ENCODE measurements around the gene GAS2.
A peak's percentile ranks its signal among the peaks of the same experiment; 100 is the strongest.

Gene GAS2

DNA sequence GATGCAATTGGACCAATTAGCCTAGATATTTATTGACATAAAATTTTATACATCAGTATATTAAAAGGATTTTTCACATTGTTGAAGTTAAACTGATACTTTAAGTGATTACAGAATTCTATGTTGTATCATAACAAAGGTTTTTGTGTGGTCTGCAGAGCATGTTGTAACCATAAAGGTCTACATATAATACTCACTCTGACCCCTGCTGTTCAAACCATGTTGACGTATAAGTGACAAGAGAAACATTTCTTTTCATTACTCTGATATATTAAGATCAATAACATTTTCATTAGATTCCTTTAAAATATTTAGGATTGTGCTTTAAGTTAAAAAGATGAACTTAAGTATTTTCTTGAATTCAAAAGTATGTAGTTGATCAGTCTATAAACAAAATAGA is 63.9 kb downstream of the GAS2 start:
- no peak for DNase-seq

DNA sequence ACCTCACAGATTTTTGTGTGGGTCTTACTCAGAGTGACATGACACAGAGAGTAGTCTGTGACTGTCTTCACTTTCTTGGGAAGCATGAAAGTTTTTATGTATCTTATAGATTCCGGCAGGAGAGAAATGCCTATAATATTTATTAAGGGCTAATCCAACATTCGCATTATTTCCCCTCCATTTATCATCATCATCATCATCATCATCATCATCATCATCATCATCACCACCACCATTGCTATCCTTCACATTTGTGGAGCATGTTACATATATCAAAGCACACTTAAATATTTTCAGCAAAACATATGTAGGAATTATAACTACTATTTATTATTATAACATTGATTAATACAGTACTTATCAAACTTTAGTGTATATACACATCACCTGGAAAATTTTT is 66.2 kb downstream of the GAS2 start:
- DNase-seq: no peak

DNA sequence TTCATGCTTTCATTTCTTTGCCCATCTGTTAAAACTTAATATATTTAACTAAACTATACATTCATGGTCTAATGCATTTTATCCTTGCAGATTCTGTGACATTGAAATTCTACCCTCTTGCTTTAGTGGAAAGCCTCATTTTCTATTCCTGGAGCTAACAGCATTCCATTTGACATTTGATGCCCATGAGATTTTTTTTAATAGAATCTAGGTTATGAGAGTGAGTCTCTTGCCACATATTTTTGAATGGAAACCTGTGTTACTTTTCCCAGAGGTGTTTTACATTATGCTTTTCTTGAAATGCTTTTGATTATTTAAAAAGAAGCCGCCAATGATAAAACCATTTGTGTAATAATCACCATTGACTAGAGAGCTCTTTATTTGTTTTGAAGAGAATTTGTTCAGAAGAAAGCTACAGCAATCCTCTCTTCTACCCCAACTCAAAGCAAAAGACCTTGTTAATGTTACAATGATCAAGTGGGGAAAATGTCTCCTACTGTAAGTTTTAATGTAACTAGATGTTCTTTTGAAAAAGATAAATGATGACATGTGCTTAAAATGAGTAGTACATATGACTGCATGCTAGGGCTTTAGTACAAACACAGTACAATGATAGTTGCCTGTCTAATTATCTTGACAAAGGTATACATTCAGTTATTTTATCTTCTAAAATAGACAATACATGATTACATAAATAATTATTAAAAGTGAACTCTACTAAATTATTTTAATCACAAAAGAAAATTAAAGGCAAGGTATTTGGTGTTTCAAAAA is 67.3 kb downstream of the GAS2 start:
- DNase-seq: no peak

DNA sequence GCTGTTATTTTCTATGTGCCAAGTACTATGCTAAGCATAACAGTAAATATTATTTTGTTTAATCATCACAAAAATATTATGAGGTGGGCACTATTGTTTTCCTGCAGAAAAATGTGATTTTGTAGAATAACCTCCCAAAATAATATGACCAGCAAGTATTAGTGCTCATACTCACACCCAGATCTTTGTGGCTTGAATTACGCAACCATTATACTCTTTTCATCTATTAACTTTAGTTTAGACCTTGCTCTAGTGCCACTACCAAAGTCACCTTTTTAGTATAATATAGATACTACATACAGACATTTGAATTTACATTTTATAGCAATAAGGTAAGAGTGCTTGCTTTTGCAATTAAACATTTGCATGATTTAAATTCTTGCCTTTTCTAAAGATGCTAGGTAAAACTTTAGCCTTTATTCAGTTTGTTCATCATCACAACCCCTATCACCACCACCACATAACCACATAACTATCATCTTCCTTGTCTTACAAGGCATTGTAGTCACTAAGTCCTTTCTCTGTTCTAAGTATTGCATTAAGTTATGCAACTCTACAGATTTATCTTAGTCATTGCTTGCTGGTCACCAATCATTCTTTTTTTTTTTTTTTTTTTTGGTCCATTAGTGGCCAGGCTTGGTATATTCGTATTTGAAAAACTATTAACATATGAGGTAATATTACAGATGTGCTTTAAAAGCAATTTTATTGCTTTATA is 68.4 kb downstream of the GAS2 start:
- no peak for DNase-seq

DNA sequence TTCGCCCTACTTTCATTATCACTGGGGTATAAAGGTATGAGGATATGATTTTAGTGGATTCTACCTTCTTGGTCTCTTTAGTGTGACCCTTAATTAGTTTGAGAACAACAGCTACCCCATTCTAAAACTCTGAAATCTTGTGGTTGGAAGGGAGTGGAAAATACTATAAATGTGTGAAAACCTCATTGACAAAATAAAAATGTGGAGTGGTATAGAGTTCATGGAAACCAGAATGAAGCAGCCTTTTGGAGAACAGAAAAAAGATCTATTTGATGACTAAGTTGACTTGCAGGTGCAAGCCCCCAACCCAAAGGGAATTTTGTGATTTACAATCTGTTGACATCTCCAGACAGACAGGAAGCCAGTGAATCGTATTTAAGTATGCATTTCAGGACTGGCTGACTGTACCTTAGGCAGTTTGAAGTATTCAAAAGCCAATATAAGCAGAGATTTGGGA is 75.8 kb downstream of the GAS2 start:
- DNase-seq: no peak

DNA sequence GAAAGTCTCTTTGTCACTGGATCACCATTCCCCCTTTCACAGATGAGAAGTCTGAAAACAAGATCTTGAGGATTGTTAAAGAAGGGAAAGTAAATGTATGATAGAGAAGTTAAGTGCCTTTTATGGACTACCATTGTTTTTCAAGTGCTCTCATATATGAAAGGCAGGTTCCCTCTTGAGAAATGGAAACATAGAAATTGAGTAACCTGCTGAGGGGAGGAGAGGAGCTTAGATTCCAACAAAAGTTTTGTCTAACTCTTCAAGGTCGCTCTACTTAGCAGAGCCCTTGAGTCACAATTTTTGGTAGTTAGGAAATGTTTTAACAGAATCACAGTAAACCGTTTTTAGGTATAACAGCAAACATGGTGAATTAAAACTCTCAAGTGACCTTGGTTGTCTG is 83.1 kb downstream of the GAS2 start:
- DNase-seq: no peak

DNA sequence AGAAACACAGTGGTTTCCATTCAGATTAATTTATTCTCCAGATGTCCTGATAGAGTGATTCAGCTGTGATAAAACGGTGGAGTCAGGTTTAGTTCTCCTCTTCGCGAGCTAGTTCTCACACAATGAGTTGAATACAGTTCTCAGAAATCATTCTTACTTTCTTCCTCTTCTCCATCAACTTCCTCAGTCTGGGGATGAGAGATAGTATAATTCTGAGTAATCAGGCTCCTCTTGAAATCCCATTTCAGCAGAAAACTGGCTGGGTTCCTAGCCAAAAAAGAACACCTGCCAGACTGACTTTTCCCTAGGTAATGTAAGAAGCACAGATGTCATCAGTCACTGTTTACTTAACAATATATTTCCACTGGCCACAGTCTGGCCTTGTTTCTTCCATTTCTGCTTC is 86.5 kb downstream of the GAS2 start:
- no peak for DNase-seq

DNA sequence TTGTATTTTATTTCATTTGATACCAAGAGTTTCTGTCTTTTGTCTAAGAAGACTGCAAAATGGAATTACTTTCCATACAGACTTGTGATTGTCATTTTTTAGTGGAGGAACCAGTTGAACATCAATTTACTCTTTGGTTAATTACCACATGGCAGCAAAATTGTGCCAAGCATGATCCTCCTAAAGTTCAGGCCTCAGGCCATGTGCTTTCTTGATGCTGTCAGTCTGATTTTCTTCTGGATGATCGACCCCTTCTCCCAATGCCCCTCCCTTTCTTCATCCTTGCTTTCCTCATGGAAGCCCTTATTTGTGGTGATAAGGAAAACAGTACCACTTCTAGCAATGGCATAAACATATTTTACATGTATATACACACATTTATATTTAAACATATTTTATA is 87.0 kb downstream of the GAS2 start:
- DNase-seq: no peak

DNA sequence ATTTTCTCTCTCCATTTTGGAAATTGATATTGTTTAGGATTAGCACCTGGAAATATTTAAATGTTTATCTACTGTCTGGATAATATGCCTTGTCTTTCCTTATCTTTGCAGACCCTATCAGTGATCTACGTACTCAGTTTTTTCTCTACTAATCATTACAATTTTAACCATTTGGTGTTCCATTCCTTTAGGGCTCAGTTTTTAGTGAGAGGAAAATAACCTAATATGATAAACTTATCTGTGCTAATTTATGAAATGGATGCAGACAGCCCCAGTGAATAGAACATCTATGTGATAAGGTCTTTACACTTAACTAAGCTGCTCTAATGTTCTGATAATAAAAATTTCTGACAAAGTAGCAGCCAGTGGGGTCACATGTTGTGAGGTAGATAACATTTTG is 94.7 kb downstream of the GAS2 start:
- no peak for DNase-seq

DNA sequence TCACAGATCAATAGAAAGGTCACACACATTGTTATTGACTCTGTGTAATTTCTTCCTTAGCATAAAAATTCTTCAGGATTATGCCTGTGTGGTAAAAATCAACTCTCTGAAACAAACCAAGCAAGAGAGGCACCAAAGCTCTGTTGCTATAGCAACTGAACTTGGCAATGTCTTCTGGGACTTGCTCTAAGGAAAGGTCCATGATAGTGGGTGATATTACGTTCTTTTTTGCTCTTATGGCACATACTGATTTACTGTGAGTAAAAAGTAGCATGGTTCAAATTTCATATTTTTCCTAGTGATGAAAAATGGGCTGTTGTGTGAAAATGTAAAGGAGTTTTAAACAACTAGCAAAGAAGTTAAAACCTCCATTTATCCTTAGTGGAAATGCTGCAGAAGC is 96.8 kb downstream of the GAS2 start:
- DNase-seq: no peak

DNA sequence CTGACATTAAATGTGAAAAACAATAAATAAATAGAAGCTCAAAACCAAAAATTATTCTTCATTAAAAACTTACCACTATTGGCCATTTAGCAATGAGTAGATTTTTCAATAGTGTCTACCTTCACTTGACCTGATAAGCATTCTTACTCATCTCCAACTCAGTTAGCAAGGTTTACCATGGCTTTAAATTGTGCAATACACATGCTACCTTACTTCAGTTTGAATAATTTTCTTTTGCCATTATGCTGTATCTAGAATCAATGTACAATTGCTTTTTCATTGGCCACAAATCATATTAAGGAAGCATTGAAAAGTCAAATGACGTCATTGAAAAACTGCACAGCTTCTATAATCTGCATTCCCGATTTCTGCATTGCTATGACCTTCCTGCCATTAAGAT is 98.3 kb downstream of the GAS2 start:
- DNase-seq: no peak

DNA sequence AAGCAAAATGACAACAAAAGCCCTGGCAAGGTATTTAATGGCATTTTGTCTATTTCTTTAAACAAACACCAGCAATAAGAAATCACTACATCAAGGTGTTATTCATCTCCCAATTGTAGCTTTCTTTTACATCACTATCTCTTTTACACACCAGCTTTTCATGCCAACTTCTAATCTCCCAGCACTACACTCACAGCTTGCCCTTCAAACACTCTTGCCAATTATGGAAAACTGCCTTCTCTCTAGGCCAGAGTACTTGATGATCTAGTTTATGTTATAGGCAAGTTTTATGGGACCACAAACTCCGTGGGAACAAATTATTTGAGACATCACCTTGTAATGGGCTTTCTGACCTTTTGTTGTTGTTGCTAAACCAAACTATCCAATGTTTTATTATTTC is 101.9 kb downstream of the GAS2 start:
- no peak for DNase-seq

DNA sequence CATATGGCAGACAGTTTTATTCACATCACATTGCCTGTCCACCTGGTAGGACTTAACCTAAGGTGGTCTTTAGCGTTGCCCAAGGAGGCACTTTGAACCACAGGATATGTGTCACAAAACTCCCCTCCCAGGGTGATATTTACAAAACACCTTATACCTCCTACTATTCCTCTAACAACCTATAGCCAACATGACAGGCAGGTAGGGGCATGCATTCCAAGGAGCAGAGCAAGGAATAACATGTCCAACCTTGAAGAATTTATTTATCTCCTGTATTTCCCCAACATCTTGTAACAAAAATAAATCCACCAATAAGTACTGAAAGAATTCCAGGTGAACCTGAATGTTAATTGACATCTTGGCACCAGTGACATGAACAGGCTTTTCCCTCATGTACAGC is 102.7 kb downstream of the GAS2 start:
- no peak for DNase-seq

DNA sequence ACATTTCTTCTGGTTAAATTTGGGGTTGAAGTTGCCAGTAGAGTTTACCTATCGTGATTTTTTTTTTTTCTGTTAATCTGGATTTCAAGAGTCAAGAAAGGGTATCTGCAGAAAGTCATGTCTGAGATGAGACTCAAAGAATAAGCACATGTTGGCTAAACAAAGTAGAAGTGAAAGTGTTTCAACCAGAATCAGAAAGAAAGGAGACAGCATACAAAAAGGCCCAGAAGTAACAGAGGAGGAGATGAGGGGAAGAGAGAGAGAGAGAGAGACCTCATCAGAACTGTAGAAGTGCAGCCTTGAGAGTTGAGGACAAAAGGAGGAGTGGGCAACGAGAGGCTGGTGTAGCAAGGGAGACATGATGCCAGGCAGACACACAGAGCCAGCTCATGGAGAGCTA is 108.3 kb downstream of the GAS2 start:
- no peak for DNase-seq

DNA sequence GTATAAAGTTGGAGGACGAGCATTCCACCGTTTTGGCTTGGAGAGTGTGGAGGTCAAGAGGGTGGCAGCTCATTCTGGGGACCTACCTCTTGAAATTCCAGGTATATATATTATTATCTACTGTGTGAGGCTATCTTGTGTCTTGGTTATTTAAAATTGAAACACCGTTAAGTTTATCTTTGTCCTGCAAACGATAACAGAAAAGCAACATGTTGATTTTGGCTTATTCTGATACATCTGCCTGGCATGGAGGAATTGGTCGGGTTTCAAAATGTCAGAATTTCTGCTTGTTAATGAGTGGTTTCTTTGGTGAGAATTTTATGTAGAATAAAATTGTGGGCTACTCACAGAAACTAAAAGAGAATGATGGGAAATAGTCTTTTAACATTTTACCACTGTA is 108.8 kb downstream of the GAS2 start:
- no peak for DNase-seq

DNA sequence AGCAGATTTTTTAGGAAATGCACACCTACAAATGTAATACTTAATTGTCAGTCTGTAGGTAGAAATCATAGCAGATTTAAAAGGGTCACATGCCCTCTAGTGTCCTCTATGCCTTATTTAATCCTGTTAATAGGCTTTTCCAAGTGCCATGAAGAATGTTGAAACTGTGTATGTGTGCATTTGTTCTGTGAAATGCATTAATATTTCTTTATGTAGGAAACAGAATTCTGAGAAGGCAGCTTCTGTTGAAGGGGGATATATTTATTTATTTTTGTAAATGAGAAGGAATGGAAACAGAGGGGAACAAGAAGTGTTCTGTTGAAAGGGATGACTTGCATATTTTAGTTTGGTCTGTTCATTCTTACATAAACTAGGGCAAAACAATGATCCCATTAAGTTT is 112.2 kb downstream of the GAS2 start:
- peak; percentile 75 for DNase-seq

DNA sequence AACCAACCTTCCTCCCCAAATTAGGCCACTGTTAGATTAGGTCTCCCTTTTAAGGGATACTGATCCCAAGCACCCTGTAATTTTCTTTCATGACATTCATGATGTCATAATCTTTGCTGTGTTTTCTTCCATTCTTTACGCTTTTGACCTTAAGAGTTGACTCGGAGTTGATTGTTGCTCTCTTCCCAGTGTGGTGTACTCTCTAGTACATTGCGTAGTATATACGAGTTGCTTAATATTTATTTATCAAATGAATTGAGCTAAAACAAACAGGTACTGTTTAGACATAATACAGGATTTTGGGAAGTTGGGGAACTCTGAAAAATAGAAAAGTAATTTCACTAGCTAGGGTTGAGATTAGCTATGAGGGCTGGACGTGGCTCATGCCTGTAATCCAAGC is 113.4 kb downstream of the GAS2 start:
- DNase-seq: no peak

DNA sequence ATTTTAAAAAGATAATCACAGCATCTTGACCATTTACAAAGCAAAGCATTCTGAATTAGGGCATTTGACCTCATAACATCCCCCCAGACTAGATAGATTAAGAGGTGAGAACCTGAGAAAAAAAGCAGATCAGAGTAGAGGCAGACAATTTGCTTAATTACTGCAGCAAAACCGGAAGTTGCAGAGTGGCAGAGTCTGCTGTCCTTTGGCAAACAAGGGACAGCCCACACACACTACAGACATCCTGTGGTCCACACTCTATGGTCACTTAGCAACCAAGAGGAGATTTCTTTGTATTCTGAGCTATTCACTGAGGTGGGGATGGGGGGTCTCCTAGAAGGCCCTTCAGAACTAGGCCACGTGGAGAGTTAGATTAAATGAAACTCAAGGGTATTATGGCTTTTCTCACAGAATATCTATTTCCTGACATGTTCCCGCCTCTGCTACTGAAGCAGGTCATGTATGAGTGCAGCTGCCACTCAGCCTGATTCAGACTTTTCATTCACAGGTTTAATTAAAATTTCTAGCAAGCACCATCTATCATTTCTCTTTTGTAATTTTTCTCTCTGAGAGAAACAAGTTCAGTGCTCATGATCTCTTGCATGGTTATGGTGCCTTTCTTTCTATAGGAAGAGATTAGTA is 114.7 kb downstream of the GAS2 start:
- no peak for DNase-seq

DNA sequence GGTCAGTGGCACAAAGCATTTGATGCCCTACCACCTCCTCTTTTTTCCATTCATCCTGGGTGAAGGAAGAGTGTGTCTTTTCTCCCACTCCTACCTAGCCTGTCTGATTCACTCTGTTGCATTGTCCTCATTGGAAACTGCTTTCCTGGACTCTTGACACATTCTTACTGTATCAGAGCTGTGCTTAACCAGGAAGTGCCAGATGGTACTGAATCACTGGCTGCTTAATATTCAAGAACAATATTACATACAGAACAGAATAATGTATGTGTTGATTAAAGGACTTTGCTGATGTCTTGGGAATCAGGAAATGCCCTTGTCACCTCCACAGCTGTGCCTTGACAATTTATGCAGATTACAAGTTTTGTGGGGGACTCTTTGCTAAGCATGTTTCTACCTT is 118.8 kb downstream of the GAS2 start:
- DNase-seq: no peak

DNA sequence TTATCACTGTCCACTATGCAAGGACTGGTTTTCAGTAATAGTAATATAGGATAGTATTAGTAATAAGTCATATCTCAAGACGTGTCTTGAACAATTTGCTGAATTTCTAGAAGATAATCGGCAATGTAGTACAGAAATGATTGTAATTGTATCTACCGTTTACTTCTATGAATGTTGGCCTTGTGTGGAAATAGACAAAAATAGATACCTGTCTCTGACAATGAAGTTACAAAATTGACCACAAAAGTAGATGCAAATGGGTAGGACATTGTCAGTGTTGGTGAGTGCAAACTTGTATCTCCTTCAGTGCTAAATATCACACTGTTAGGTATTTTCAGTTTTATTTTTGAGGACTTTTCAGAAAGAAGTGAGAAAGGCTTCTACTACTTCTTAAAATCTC is 120.1 kb downstream of the GAS2 start:
- DNase-seq: no peak

DNA sequence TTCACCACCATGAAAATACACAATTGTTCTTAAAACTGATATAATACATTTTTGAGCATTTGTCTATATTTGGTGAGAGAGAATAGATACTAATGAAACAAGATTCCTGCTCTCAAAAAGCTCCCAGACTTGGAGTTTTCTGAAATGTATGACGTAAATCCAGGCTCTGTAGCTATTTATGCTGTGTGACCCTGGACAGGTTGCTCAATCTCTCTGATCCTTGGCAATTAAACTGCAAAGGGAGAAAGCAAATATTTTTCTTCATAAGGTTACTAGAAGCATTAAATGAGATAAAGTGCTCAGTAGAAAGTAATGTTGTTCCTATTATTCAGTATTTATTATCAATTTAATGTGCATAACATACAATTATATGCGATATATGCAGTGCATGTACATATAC is 120.6 kb downstream of the GAS2 start:
- DNase-seq: no peak

DNA sequence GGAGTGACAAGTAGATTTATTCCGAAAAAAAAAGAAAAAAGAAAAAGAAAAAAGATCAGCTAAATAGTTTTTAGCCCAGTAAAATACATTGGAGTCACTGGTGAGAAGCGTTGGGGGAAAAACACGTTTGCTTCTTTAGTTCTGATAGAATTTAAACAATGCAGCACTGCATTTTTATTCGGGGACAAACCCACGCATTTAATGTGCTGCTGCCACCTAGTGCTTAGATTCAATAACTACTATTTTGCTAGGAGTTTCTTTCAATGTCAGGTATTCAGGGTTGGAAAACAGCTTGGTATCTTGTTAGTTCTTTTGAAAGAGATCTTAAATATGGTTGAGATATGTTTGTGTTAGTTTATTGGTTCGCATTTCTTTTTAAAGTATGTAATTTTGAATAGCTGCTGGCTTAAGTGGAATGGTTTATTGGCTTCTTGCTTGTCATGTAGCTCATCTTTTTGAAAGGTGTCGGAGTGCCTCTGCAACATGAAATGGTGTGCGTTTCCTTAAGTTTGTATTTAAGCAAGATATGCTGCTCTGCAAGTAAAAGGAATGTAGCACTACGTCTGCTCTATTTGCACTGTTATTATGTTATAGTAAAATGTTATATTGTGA is 121.2 kb downstream of the GAS2 start:
- peak; percentile 79 for DNase-seq

DNA sequence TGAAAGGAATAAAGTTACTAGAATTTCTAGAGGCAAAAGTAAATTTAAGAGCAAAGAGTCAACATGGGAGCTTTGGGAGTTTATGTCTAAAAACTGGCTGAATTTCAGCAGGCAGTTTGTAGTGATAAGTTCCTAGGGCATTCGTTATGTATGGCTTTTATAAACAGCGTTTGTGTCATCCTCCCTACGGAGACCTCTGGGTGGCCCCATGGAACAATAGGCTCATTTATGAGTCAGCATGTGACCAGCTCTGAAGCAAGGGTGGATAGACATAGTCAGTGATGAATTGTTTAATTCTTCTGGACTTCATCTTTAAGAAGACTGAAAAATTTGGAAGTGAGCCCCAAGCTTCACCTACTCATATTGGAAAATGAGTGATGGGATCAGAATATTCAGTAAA is 126.1 kb downstream of the GAS2 start:
- DNase-seq: peak; percentile 83

DNA sequence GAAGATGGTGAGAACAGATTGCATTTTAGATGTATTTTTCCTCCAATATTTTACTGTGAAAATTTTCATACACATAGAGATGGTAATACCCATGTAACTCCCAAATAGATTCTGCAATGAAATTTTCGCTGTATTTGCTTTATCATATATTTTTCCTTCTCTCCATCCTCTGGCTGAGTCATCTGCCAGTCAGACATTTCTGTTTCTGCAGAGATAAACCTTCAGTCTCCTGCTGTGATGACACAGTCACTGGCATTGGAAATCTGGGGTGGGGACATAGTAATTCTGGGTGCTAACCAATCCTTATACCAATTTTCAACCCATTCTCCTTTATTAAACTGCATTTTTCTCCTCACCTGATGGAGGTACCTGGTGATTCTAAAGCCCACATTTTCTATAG is 129.5 kb downstream of the GAS2 start:
- DNase-seq: no peak
